Mesodermal cell (in vitro differentiated cells): ENCODE results near the gene GRAMD2B.

Experiments used
- H3K27ac ChIP-seq: 2 replicates; pipeline ENCODE4 v1.7.0; 2013; ENCODE audit warnings: mild to moderate bottlenecking, low read depth, low read length, moderate library complexity; ENCODE audit not compliant: severe bottlenecking
- H3K36me3 ChIP-seq: 2 replicates; pipeline ENCODE4 v1.7.1; 2013; ENCODE audit warnings: mild to moderate bottlenecking, low read length, moderate library complexity; ENCODE audit not compliant: control insufficient read depth, insufficient read depth
- H3K4me1 ChIP-seq: one replicate; pipeline ENCODE4 v1.7.1; 2013; ENCODE audit warnings: mild to moderate bottlenecking, low read length; ENCODE audit not compliant: insufficient read depth, control insufficient read depth, poor library complexity, severe bottlenecking
- H3K4me3 ChIP-seq: 2 replicates; pipeline ENCODE4 v1.7.0; 2013; ENCODE audit warnings: low read length, control low read depth, mild to moderate bottlenecking; ENCODE audit not compliant: insufficient read depth, poor library complexity, severe bottlenecking; ENCODE audit errors: extremely low read depth
- H3K9me3 ChIP-seq: 2 replicates; pipeline ENCODE4 v1.7.1; 2013; ENCODE audit warnings: mild to moderate bottlenecking, low read length, moderate library complexity; ENCODE audit not compliant: control insufficient read depth
- WGBS, 2 experiments: methylation state at CpG; one replicate each; pipeline ENCODE4 v1.1.5; 2013; ENCODE audit warnings: missing lambda C conversion rate in 2 of 2; ENCODE audit not compliant: insufficient coverage in 2 of 2; 5-methylcytosine and 5-hydroxymethylcytosine counted together

Gene GRAMD2B

GRCh38 chr5:126479810-126480209, 56.6 kb downstream of the GRAMD2B start:
- Histone ChIP-seq H3K27ac (no peak overlapping the region), H3K9me3 (no peaks in the 10 kb centered on the region), H3K4me3 (no peak overlapping the region), H3K4me1 (no peaks in the 10 kb centered on the region), H3K36me3 (no peaks in the 10 kb centered on the region)
- WGBS, 2 experiments: 75 to 80% methylated on average over 1 to 2 of the region's 2 CpGs

- H3K4me1 ChIP-seq: no peaks in the 10 kb centered on the region
- H3K27ac ChIP-seq: no peak overlapping the region
- H3K9me3 ChIP-seq: no peaks in the 10 kb centered on the region
- no peaks in the 10 kb centered on the region for H3K36me3 ChIP-seq
- no peak overlapping the region for H3K4me3 ChIP-seq
These were observed 57.6 kb downstream of the GRAMD2B start for GRCh38 chr5:126480824-126481223.

GRCh38 chr5:126481243-126481642, 58.0 kb downstream of the GRAMD2B start:
- Histone ChIP-seq H3K27ac (no peak overlapping the region), H3K4me3 (no peak overlapping the region), H3K9me3 (no peaks in the 10 kb centered on the region), H3K4me1 (no peaks in the 10 kb centered on the region), H3K36me3 (no peaks in the 10 kb centered on the region)
- no CpG with 5 or more reads among the region's 2 CpGs for WGBS, 2 experiments

GRCh38 chr5:126482591-126482990, 59.4 kb downstream of the GRAMD2B start:
- no peak overlapping the region for H3K27ac ChIP-seq
- no peaks in the 10 kb centered on the region for H3K4me1 ChIP-seq
- WGBS, 2 experiments: no CpG with 5 or more reads among the region's 1 CpG
- no peak overlapping the region for H3K4me3 ChIP-seq
- no peaks in the 10 kb centered on the region for H3K9me3 ChIP-seq
- H3K36me3 ChIP-seq: no peaks in the 10 kb centered on the region

- no peaks in the 10 kb centered on the region for H3K9me3 ChIP-seq
- no peak overlapping the region for H3K4me3 ChIP-seq
- WGBS, 2 experiments: 100% methylated on average over 1 to 2 of the region's 3 CpGs
- H3K4me1 ChIP-seq: no peaks in the 10 kb centered on the region
- no peak overlapping the region for H3K27ac ChIP-seq
- no peaks in the 10 kb centered on the region for H3K36me3 ChIP-seq
These were observed 59.9 kb downstream of the GRAMD2B start for GRCh38 chr5:126483156-126483555.

GRCh38 chr5:126484253-126484652, 61.0 kb downstream of the GRAMD2B start:
- no peaks in the 10 kb centered on the region for H3K9me3 ChIP-seq
- H3K4me1 ChIP-seq: peaks cover 1% of the 10 kb centered on the region
- H3K36me3 ChIP-seq: no peaks in the 10 kb centered on the region
- no peak overlapping the region for H3K27ac ChIP-seq
- H3K4me3 ChIP-seq: no peak overlapping the region
- 100% methylated on average over 2 of the region's 2 CpGs for WGBS, 2 experiments

DNA sequence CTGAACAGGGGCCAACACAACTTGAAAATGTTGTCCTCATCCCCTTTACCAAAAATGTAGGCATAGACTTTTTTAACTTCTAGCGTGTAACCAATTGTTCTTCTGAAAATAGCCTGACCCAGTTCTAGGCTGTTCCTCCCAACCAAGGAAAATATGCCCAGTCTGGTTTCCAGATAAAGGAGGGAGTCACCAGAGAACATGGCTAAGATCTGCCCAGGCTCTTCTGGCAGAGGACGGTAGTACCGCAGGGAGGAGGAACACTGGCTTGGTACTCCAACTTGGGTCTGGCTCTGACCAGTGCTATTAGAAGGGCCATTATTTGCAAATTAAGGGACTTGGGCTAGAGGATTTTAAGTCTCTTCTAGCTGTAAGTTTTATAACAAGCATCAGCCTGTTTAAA, 63.1 kb downstream of the GRAMD2B start:
- H3K4me1 ChIP-seq: peaks cover 11% of the 10 kb centered on the region
- WGBS, 2 experiments: 92 to 96% methylated on average over 2 to 3 of the region's 3 CpGs

DNA sequence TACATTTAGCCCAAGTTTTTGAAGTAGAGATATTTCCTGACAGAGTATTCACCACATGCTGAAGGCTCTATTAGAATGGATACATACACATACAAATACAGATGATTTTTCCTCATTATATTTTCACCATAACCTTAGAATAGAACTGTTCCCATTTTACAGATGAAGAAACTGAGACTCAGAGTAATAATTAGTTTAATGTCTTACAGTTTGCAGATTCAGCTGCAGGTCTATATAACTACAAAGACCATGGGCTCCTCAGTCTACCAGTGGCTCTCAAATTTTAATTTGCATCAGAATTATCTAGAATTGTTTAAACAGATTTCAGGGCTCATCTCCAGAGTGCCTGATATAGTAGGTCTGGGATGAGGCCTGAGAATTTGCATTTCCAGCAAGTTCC, 64.4 kb downstream of the GRAMD2B start:
- H3K4me1 ChIP-seq: peaks cover 11% of the 10 kb centered on the region
- no peaks in the 10 kb centered on the region for H3K36me3 ChIP-seq
- no peak overlapping the region for H3K27ac ChIP-seq
- H3K4me3 ChIP-seq: no peak overlapping the region
- no peaks in the 10 kb centered on the region for H3K9me3 ChIP-seq

More for the DNA sequence above, 63.1 kb downstream of the GRAMD2B start:
- H3K27ac ChIP-seq: no peak overlapping the region
- no peaks in the 10 kb centered on the region for H3K36me3 ChIP-seq
- no peak overlapping the region for H3K4me3 ChIP-seq
- no peaks in the 10 kb centered on the region for H3K9me3 ChIP-seq

DNA sequence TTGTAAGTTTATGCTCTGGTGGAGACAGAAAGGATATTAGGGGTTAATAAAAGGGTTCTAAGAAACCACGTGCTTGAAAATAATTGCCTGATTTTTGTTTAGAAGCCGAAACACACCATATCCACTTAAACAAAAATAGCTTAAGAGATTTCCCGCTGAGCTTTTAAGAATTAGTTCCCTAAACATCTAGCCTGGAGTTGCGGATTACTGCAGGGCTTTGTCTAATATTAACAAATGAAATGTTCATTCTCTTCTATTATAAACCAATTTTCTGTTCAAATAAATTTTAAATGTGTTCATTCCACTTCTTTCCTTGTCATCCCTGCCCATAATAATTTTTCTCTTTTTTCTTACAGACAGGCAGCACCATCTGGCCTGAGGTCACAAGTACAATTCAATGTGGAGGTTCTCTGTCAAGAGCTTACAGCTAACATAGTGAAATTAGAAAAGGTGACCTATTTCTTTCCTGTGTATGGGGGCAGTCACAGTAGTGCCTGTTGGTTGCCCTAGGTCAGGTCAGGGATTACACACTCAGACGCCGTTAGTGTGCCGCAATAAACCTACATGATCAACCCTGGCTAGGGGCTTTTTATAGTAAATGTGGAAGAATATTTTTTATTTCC, 65.3 kb downstream of the GRAMD2B start:
- no peak overlapping the region for H3K4me3 ChIP-seq
- H3K27ac ChIP-seq: no peak overlapping the region
- no peaks in the 10 kb centered on the region for H3K36me3 ChIP-seq
- H3K9me3 ChIP-seq: no peaks in the 10 kb centered on the region
- peaks cover 11% of the 10 kb centered on the region for H3K4me1 ChIP-seq
- WGBS, 2 experiments: 80% methylated on average over 2 of the region's 7 CpGs; no CpG with 5 or more reads in 1 of the 2 experiments

GRCh38 chr5:126490167-126490940, 67.1 kb downstream of the GRAMD2B start:
- 49 to 53% methylated on average over 11 of the region's 12 CpGs for WGBS, 2 experiments
- Histone ChIP-seq H3K36me3 (no peaks in the 10 kb centered on the region), H3K9me3 (no peaks in the 10 kb centered on the region), H3K4me1 (peaks cover 11% of the 10 kb centered on the region), H3K4me3 (no peak overlapping the region), H3K27ac (no peak overlapping the region)

DNA sequence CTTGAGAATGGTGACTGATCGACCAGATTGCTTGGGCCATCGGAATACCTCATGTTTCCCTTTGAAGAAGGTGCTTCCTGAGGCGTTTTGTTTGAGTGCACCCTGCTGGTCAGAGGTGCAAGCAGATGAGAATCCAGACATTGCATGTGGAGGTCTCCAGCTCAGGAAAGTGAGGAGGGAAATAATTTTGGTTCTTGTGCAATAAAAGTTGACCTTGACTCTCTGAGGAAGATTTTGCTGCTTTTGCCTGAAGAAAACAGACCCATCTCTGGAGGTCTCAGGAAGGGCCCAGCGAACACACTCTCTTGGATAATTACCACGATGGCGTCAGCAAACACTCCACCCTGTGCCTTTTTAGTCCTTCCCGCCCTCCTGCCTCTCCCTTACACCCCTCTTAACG, 69.7 kb downstream of the GRAMD2B start:
- Histone ChIP-seq H3K36me3 (no peaks in the 10 kb centered on the region), H3K4me1 (peaks cover 11% of the 10 kb centered on the region), H3K27ac (no peak overlapping the region), H3K4me3 (no peak overlapping the region), H3K9me3 (no peaks in the 10 kb centered on the region)
- 78 to 81% methylated on average over 7 to 8 of the region's 8 CpGs for WGBS, 2 experiments
